ENCODE measurements around the gene WWOX. TPM values are rescaled to one million over a fixed set of nuclear protein-coding genes. Genes with fewer than 3 reads are reported as not detected.

Gene WWOX
- total RNA-seq, 1 donor from 2014 or later, result 16.7 TPM

- Histone ChIP-seq H3K27me3 (ENCODE audit: control insufficient read depth in 3 of 3, insufficient read depth in 3 of 3, low read length in 3 of 3) (no peaks in the 10 kb centered on the region), H3K9ac (ENCODE audit: low read depth in 1 of 3, low read length in 3 of 3) (no peak overlapping the region), H3K4me1 (ENCODE audit: control insufficient read depth in 3 of 3, insufficient read depth in 3 of 3, low read length in 3 of 3) (no peaks in the 10 kb centered on the region), H3K9me3 (ENCODE audit: control insufficient read depth in 3 of 3, low read length in 3 of 3) (no peaks in the 10 kb centered on the region), H3K4me3 (ENCODE audit: low read length in 3 of 3) (no peak overlapping the region), H3K27ac (ENCODE audit: low read depth, low read length) (no peak overlapping the region), H3K36me3 (ENCODE audit: control insufficient read depth in 3 of 3, insufficient read depth in 3 of 3, low read length in 3 of 3) (no peaks in the 10 kb centered on the region)
Observed at GRCh38 chr16:78348068-78348467, 248.6 kb downstream of the WWOX start.

GRCh38 chr16:78348886-78349285, 249.4 kb downstream of the WWOX start:
- Histone ChIP-seq H3K9ac (ENCODE audit: low read depth in 1 of 3, low read length in 3 of 3) (no peak overlapping the region), H3K36me3 (ENCODE audit: control insufficient read depth in 3 of 3, insufficient read depth in 3 of 3, low read length in 3 of 3) (no peaks in the 10 kb centered on the region)

GRCh38 chr16:78352184-78352583, 252.7 kb downstream of the WWOX start:
- Histone ChIP-seq H3K36me3 (ENCODE audit: control insufficient read depth in 3 of 3, insufficient read depth in 3 of 3, low read length in 3 of 3) (no peaks in the 10 kb centered on the region), H3K4me3 (ENCODE audit: low read length in 3 of 3) (no peak overlapping the region), H3K9ac (ENCODE audit: low read depth in 1 of 3, low read length in 3 of 3) (no peak overlapping the region), H3K27ac (ENCODE audit: low read depth, low read length) (no peak overlapping the region), H3K27me3 (ENCODE audit: control insufficient read depth in 3 of 3, insufficient read depth in 3 of 3, low read length in 3 of 3) (no peaks in the 10 kb centered on the region), H3K9me3 (ENCODE audit: control insufficient read depth in 3 of 3, low read length in 3 of 3) (no peaks in the 10 kb centered on the region), H3K4me1 (ENCODE audit: control insufficient read depth in 3 of 3, insufficient read depth in 3 of 3, low read length in 3 of 3) (no peaks in the 10 kb centered on the region)

More at GRCh38 chr16:78348886-78349285, 249.4 kb downstream of the WWOX start:
- no peaks in the 10 kb centered on the region for H3K9me3 ChIP-seq (ENCODE audit: control insufficient read depth in 3 of 3, low read length in 3 of 3)
- no peak overlapping the region for H3K27ac ChIP-seq (ENCODE audit: low read depth, low read length)
- H3K4me1 ChIP-seq (ENCODE audit: control insufficient read depth in 3 of 3, insufficient read depth in 3 of 3, low read length in 3 of 3), result no peaks in the 10 kb centered on the region
- no peaks in the 10 kb centered on the region for H3K27me3 ChIP-seq (ENCODE audit: control insufficient read depth in 3 of 3, insufficient read depth in 3 of 3, low read length in 3 of 3)
- no peak overlapping the region for H3K4me3 ChIP-seq (ENCODE audit: low read length in 3 of 3)

DNA sequence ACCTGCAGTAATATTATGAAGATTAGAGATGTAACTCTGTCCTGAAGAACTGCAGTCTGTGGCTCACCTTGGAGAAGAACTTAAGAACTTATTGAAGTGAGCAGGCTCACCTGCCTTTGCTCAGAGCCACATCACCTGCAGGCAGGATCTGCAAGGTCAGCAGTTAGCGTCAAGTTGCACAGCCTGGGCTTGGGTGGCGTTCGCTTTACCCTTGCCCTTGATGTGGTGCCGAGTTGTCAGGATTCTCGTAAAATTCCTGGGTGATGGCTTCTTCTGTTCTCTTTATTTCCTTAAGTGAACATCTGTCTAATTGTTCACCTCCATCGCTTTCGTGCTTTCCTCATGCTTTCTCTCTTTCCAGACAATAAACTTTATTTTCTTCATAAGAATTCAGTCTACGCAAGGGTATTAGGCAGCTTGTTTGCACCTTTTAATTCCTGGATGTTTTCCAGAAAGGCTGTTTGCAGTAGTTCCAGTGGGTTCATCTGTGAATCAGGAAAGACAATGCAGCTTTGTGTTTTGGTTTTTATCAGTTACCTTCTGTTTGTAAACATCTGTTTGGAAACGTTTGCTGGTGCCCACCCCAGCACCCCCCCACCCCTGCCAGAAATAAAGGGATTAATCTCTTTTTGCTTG, 254.3 kb downstream of the WWOX start:
- Histone ChIP-seq H3K9ac (ENCODE audit: low read depth in 1 of 3, low read length in 3 of 3) (no peak overlapping the region), H3K36me3 (ENCODE audit: control insufficient read depth in 3 of 3, insufficient read depth in 3 of 3, low read length in 3 of 3) (no peaks in the 10 kb centered on the region), H3K4me1 (ENCODE audit: control insufficient read depth in 3 of 3, insufficient read depth in 3 of 3, low read length in 3 of 3) (no peaks in the 10 kb centered on the region), H3K4me3 (ENCODE audit: low read length in 3 of 3) (no peak overlapping the region), H3K27ac (ENCODE audit: low read depth, low read length) (no peak overlapping the region), H3K9me3 (ENCODE audit: control insufficient read depth in 3 of 3, low read length in 3 of 3) (no peaks in the 10 kb centered on the region), H3K27me3 (ENCODE audit: control insufficient read depth in 3 of 3, insufficient read depth in 3 of 3, low read length in 3 of 3) (no peaks in the 10 kb centered on the region)

DNA sequence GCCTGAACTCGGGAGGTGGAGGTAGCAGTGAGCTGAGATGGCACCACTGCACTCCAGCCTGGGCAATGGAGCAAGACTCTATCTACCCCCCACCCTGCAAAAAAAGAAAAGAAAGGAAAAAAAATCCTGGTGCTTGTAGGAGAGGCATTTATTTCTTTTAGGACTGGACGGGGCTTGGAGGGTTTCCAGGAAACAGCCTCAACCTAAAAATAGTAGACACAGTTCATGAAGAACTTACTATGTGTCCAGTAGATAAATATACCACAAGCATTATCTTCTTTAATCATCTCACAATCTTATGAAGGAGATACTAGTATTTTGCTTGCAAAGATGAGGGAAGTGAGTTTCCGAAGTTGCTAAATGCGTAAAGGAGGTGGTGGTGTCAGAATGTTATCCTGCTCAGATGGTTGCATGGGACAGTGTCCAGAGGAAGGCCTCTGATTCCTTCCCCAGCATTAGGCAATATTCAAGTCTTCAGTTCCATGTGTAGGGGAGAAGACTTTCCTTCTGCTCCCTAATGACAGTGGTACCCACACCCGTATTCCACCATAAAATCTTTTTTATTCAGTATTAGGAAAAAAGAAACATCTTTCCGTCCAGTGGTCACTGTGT, 263.2 kb downstream of the WWOX start:
- H3K27me3 ChIP-seq (ENCODE audit: control insufficient read depth in 3 of 3, insufficient read depth in 3 of 3, low read length in 3 of 3), result no peaks in the 10 kb centered on the region
- no peak overlapping the region for H3K4me3 ChIP-seq (ENCODE audit: low read length in 3 of 3)
- no peaks in the 10 kb centered on the region for H3K9me3 ChIP-seq (ENCODE audit: control insufficient read depth in 3 of 3, low read length in 3 of 3)
- peaks cover 2 to 4% (median 2%) of the 10 kb centered on the region in 3 donors for H3K4me1 ChIP-seq (ENCODE audit: control insufficient read depth in 3 of 3, insufficient read depth in 3 of 3, low read length in 3 of 3)
- H3K27ac ChIP-seq (ENCODE audit: low read depth, low read length), result no peak overlapping the region
- H3K36me3 ChIP-seq (ENCODE audit: control insufficient read depth in 3 of 3, insufficient read depth in 3 of 3, low read length in 3 of 3), result no peaks in the 10 kb centered on the region
- no peak overlapping the region for H3K9ac ChIP-seq (ENCODE audit: low read depth in 1 of 3, low read length in 3 of 3)

DNA sequence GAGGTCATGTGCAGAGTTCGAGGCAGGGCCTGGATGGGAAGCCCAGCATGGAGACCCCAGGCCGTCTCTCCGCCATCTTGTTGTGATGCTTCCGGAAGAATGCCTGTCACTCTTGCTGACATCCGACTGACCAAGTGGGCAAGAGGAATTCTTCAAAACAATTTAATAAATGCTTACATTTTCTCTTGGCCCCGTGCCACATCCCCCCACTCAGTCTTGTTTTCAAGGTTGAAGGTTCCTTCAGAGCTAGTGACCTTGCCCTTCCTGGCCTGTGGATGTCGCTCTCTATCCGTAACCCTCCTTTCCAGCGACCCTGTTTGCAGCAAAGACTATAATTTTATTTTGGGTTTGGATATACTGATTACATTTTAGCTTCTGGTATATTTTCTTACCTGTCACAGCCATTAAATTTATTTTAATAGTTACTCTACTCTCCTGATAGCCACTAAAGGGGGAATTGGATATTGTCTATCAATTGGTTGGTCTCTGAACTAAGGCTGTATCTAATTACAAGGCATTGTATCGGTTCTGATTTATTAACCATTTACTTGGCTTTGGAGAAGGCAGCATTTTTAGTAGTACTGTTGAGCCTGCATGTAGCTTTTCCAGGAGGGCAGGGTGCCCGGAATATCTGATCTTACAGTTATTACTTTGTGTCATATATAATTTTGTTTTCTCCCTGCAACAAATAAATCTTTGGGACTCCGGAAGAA, 264.5 kb downstream of the WWOX start:
- H3K36me3 ChIP-seq (ENCODE audit: control insufficient read depth in 3 of 3, insufficient read depth in 3 of 3, low read length in 3 of 3), result no peaks in the 10 kb centered on the region
- no peak overlapping the region for H3K4me3 ChIP-seq (ENCODE audit: low read length in 3 of 3)
- peaks cover 2 to 4% (median 2%) of the 10 kb centered on the region in 3 donors for H3K4me1 ChIP-seq (ENCODE audit: control insufficient read depth in 3 of 3, insufficient read depth in 3 of 3, low read length in 3 of 3)
- no peaks in the 10 kb centered on the region for H3K27me3 ChIP-seq (ENCODE audit: control insufficient read depth in 3 of 3, insufficient read depth in 3 of 3, low read length in 3 of 3)
- no peaks in the 10 kb centered on the region for H3K9me3 ChIP-seq (ENCODE audit: control insufficient read depth in 3 of 3, low read length in 3 of 3)
- no peak overlapping the region for H3K27ac ChIP-seq (ENCODE audit: low read depth, low read length)
- no peak overlapping the region for H3K9ac ChIP-seq (ENCODE audit: low read depth in 1 of 3, low read length in 3 of 3)

GRCh38 chr16:78364556-78364880, 265.1 kb downstream of the WWOX start:
- H3K36me3 ChIP-seq (ENCODE audit: control insufficient read depth in 3 of 3, insufficient read depth in 3 of 3, low read length in 3 of 3), result no peaks in the 10 kb centered on the region

DNA sequence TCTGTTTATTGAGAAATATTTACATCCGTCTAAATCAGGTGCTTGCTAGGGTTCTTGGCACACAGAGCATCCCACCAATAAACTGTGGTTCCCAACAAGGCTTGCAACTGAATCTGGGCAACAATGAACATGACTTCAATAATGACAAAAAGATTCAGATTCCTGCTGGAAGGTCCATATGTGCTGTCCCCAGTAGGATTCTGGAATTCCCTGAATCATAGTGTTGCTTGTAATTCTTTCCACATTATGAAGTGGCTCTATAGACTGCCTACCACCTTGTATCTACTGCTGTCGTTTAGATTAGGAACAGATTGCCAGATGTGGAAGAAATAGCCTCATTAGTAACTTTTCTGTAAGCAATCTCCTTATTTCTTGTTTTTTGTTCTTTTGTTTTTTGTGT, 265.9 kb downstream of the WWOX start:
- no peak overlapping the region for H3K9ac ChIP-seq (ENCODE audit: low read depth in 1 of 3, low read length in 3 of 3)
- no peak overlapping the region for H3K27ac ChIP-seq (ENCODE audit: low read depth, low read length)
- H3K4me1 ChIP-seq (ENCODE audit: control insufficient read depth in 3 of 3, insufficient read depth in 3 of 3, low read length in 3 of 3), result peaks cover 2 to 4% (median 2%) of the 10 kb centered on the region in 3 donors
- no peaks in the 10 kb centered on the region for H3K9me3 ChIP-seq (ENCODE audit: control insufficient read depth in 3 of 3, low read length in 3 of 3)
- H3K27me3 ChIP-seq (ENCODE audit: control insufficient read depth in 3 of 3, insufficient read depth in 3 of 3, low read length in 3 of 3), result no peaks in the 10 kb centered on the region
- no peaks in the 10 kb centered on the region for H3K36me3 ChIP-seq (ENCODE audit: control insufficient read depth in 3 of 3, insufficient read depth in 3 of 3, low read length in 3 of 3)
- H3K4me3 ChIP-seq (ENCODE audit: low read length in 3 of 3), result no peak overlapping the region

More at GRCh38 chr16:78364556-78364880, 265.1 kb downstream of the WWOX start:
- Histone ChIP-seq H3K4me1 (ENCODE audit: control insufficient read depth in 3 of 3, insufficient read depth in 3 of 3, low read length in 3 of 3) (peaks cover 2 to 4% (median 2%) of the 10 kb centered on the region in 3 donors), H3K9ac (ENCODE audit: low read depth in 1 of 3, low read length in 3 of 3) (no peak overlapping the region), H3K4me3 (ENCODE audit: low read length in 3 of 3) (no peak overlapping the region), H3K9me3 (ENCODE audit: control insufficient read depth in 3 of 3, low read length in 3 of 3) (no peaks in the 10 kb centered on the region), H3K27me3 (ENCODE audit: control insufficient read depth in 3 of 3, insufficient read depth in 3 of 3, low read length in 3 of 3) (no peaks in the 10 kb centered on the region), H3K27ac (ENCODE audit: low read depth, low read length) (no peak overlapping the region)

- H3K27ac ChIP-seq (ENCODE audit: low read depth, low read length), result no peak overlapping the region
Observed at GRCh38 chr16:78368121-78369102, 269.0 kb downstream of the WWOX start.

More at GRCh38 chr16:78368121-78369102, 269.0 kb downstream of the WWOX start:
- Histone ChIP-seq H3K9me3 (ENCODE audit: control insufficient read depth in 3 of 3, low read length in 3 of 3) (no peaks in the 10 kb centered on the region), H3K27me3 (ENCODE audit: control insufficient read depth in 3 of 3, insufficient read depth in 3 of 3, low read length in 3 of 3) (no peaks in the 10 kb centered on the region), H3K4me1 (ENCODE audit: control insufficient read depth in 3 of 3, insufficient read depth in 3 of 3, low read length in 3 of 3) (peaks cover 0 to 2% (median 0%) of the 10 kb centered on the region in 3 donors), H3K4me3 (ENCODE audit: low read length in 3 of 3) (no peak overlapping the region), H3K36me3 (ENCODE audit: control insufficient read depth in 3 of 3, insufficient read depth in 3 of 3, low read length in 3 of 3) (no peaks in the 10 kb centered on the region), H3K9ac (ENCODE audit: low read depth in 1 of 3, low read length in 3 of 3) (no peak overlapping the region)
